NCI-H2029 treated with DMSO at 0.1 percent for 48 hours (cell line): ENCODE measurements around the gene EIF4B.

Source experiments
- DNase-seq: peaks from one replicate; lab custom pipeline; 2025; lab: John Stamatoyannopoulos, UW

The EIF4B gene

DNA sequence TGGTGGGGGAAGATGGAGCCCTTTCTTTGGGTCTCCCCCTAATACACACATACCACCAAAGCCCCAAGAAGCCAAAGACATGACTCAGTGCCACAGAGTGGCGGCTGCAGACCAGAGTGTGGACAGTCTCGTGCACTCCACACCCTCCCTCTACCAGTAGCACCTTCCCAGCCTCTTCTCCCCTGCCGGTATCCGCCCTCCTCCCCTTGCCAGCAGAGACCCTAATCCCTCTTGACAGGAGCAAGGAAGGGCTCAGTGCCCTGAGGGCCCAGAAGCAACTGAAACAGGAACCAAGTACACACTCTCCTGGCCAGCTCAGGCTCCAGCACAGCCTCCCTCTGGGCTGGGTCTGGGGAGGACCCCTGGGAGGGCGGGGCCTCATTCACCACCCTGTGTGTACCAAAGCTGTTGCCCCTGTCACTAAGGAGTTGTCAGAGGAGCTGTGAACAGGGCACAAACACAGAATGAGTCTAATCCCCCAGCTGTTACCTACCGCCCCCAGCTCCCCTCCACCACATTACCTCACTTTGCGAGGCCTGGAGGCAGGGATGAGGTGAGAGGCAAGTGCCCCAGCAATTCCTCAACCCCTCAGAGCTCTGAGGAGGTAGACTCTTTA lies 64.7 kb downstream of the EIF4B start:
- no peak for DNase-seq

DNA sequence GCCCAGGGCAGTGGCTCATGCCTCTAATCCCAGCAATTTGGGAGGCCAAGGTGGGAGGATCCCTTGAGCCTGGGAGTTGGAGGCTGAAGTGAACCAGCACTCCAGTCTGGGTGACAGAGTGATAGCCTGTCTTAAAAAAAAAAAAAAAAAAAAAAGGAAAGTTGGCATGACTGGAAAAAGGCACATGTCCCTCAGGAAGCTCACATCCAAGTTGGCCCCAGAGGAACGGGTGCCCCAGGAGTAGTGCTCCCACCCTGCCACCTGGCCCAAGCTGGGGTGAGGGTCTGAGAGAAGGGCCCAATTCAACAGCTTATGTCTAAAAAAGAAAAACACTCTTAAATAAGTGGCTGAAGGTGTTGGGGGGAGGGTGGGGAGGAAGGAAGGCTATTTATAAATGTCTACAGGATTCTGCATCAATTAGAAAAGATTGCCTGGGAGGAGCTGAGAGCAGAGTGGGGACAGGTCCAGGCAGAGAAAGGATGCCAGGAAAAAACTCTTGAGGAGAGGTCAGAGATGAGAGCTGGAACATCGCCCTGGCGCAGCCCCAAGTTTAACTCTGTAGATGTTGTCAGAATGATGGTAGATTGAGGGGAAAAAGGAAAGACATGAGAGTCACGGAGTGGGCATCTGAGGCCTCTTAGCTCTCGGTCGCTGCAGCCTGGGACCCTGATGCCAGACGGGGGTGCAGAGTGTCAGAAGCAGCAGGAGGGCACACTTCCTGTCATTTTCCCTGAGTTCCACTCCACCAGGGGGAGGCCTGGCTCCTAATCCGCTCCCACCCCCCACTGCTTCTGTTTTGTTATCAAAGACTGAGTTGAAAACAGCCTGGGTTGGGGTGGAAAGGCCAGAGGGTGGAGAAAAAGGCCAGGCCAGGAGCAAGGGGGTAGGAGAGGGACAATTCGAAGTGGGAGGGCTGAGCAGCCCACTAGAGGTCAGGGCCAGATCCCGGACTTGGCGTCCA lies 65.6 kb downstream of the EIF4B start:
- no peak for DNase-seq

DNA sequence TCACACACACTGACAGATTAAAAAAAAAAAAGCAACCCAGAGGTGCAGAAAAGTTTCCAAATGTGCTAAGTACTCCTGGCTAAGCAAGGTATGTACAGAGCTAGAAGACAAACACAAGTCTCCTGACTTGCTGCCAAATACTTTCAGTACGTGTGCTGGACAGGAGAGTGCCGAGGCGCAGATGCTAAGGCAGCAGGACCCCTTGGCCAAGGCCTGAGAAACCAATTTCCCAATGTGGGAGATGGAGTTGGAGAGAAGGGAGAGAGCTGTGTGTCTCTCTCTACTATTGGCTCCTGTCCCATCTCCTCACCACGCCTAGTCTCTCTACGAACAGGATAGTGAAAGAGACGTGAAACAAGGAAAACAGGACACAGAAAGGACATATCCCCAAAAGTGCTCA lies 67.6 kb downstream of the EIF4B start:
- no peak for DNase-seq

DNA sequence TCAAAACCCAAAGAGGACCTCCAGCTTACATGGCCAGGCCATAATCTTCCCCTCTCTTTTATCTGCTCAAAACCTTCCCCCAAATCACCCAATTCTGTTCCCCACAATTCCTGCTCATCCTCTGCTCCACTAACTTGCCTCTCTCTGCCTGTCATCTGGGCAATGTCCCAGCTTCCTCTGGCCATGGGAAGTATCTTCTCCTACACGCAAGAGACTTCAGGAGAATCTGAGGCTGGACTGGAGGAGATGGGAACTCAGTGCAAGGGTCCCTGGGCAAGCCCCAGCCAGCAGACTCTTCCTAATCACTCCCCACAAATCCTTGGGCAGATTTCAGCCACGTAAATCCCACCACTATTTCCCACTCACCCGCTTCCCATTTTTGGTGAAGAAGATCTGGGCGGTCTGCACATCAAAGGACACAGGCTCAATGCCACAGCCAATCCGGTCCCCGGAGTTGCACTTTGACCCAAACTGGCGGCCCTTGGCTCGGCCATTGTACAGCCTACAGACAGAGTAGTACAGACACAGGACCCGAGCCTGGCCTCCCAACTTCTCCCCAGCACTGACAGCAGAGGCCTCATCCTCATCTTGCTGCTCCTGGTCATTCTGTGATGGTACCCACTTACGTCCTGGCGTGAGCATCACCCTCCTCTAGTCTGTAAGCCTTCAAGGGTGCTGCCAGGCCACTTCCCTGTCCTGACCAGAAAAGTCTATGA lies 68.2 kb downstream of the EIF4B start:
- no peak for DNase-seq

DNA sequence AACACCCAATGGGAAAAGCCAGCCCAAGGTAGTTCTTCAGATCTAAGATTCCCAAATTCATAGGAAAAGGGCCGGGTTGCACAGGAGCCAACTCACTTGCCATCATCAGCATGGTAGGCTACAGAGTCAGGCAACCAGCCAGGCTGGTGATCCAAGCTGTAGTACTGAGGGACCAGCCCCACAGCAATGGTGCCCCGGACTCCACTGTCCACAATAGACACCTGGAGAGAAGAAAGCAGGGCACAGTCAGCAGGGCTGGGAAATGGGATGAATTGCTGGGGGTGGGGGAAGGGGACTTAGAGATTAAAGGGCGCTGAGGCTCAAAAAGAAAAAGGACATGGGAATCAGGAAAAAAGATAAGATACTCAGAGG lies 68.7 kb downstream of the EIF4B start:
- no peak for DNase-seq

DNA sequence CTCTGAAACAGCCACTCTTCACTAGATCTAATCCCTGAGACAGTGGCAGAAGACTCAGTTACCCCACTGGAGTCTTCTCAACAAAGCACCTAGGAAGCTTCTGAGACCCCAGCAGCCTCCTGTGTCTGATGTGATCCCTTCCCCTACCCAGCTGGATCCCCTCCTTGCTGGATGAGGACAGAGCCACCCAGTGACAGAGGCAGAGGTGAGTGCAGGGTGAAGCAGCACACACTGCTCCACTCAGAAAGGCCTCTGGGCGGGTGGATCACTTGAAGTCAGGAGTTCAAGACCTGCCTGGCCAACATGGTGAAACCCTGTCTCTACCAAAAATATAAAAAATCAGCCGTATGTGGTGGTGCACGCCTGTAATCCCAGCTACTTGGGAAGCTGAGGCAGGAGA lies 70.2 kb downstream of the EIF4B start:
- DNase-seq, result no peak

DNA sequence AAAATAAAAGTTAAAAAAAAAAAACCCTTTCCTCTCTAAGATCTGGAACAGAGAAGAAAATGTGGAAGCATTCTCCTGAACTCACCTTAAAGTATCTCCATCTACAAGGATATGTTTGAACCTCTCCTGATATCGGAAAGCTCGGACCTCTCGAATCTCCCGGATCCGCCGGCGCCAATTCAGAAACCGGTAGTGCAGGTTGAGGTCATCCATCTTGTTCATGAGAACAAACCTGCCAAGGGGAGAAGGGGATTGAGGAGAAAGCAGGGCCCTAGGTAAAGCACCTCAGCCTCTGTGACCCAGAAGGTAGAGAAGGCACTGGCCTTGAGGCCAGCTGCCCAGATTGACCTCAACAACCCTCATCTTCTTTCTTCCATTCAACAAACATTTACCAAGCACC lies 70.8 kb downstream of the EIF4B start:
- DNase-seq, result no peak

DNA sequence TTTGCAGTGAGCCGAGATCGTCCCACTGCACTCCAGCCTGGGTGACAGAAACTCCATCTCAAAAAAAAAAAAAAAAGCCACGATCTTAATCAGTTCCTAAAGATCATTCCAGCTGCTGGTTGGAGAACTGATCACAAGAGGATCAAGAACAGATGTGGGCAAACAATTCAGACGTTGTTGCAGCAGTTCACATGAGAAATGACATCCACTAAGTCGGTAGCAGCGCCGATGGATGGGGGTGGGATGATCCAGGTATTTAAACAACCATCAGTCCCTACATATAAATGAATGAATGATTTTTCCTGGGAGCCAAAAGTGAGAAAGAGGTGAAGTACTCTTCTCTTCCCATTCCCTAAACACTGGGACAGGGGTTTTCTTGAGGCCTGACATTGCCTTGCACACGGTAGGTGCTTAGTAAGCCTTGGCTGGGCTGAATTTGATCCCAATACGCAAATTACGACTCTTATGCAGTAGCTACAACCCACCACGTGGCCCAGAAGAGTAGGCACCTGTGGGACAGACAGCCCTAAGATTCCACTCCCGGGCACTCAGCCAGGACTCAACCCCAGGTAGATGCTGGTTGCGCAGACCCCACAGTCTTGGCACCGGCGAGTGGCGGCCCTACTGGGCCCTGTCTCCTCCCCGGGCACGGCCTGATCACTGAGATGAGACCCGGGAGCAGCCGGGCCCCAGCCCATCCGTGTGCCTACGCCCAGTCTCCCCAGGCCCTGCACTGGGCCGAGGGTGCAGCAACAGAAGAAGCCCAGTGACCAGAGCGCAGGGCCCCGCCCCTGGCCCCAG lies 72.4 kb downstream of the EIF4B start:
- no peak for DNase-seq

DNA sequence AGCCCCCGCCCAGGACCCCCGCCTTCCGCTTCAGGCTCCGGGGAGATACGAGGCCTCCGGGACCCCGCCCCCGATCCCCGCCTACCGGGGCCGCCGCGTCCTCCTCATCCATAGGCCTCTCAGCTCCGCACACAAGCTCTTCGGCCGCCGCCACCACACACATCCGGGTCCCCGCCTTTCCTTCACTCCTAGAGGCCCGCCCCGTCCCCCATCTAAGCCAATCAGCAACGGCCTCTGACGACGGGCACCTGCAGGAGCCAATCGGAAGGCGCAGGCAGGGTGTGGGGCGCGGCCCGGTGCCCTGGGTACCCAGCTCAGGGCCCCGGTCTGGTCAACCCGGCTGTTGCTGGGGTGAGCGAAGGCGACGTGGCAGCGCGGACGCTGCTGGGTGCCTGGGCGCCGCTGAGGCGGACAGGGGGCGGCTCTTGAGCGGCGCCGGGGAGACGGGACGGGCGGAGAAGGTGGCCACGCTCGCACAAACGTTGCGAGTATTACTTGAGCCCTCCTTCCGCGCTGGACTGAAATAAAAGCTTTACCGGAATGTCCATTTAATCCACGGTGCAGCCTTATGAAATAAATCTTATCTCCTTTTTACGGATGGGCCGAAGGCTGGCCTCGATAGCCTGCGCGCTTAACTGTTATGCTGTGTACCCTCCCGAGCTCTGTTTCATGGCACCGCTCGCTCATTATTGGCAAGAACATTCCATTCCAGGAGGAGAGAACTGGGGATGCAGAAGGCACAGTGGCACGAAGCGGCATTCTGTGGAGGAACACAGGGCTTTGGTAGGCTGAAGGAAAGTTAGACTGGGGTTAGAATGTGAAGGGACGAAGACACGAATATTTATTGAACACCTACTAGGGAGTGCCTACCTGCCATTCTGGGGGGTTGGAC lies 73.2 kb downstream of the EIF4B start, which contains the start of gene SPRYD3:
Gene SPRYD3, minus strand, starts transcription at position 165 of the 892 bp plus-strand sequence. Its CDS starts 57 bp downstream, at position 108.
- DNase-seq, result peak; percentile 84

DNA sequence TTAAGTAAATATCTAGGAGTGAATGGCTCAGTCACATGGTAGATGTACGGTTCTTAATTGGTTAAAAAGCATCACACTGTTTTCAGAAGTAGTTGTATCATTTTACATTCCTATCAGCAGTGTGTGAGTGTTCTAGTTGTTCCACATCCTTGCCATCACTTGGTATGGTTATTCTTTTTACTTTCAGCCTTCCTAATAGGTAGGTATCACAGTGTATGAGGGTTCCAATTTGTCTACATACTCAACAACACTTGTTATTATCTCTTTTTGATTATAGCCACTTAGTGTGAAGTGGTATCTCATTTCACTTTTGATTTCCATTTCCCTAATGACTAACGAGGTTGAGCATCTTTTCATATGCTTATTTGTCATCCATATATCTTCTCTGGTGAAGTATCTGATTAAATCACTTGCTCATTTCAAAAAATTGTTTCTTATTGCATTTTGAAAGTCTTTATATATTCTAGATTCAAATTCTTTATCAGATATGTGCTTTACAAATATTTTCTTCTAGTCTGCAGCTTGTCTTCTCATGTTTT lies 76.5 kb downstream of the EIF4B start:
- DNase-seq, result no peak

DNA sequence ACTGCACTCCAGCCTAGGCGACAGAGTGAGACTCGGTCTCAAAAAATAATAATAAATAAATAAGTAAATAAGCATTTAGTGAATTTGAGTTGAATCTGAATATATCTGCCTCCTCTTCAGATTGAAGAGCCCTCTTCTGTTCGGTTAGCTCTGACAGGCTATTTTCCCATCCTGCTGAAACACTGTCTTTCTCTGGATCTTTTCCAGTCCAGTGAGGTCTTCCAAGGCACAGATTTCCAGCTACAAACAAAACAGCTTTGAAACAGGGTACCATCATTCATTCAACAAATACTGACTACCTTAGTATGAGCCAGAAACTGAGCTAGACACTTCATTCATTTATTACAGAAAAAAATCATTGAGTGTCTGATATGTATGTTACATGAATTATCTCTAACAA lies 80.1 kb downstream of the EIF4B start:
- DNase-seq, result no peak

DNA sequence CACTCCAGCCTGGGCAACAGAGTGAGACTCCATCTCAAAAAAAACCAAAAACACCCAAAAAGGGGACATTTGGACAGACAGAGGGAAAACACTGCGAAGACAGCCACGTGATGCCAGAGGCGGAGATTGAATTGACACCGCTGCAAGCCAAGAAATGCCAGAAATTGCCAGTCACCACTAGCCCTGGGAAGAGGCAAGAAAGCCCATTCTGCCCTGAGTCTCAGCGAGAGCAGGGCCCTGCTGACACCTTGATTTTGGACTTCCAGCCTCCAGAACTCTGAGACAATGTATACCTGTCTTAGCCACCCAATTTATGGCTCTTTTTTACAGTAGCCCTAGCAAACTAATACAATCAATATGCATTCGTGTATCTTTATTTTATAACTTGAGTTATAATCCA lies 83.8 kb downstream of the EIF4B start:
- no peak for DNase-seq

DNA sequence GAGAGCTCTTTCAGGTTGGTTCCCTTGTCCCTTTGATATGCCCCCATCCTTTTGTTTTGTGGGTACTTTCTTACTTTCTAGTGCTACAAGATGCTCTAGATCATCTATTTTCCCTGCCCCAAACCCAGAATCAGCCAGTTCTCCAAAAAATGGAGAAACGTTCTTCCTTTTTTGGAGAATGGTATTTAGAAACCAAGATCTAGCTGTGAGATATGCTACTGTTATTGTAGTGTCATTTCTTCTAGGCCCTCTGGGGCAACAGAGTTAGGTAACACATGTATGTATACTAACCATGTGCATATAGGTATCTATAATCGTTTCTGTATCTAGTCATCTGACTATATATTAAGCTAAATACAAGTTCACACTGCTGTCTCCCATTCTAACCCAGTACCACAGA lies 84.3 kb downstream of the EIF4B start:
- no peak for DNase-seq

DNA sequence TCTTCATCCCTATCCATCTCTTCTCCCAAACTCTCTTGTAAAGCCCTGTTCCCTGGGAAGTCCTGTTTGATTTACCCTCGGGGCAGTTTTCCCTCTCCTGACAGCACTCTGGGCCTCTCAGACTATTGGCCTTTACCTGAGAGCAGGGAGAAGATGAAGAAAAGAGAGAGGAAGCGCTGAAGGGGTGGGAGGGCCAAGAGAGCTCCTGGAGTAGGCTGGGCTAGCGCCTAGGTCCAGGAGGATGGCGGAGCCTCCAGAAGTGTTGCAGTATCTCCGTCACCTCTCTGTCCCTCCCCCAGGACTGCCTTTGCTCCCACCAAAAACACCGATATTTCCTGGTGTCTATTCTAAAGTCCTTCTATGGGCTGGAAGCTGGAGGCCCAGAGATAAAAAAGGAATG lies 85.5 kb downstream of the EIF4B start:
- DNase-seq, result no peak
